Lung (tissue), 12 donors: ENCODE data around the gene COL17A1. TPM values are rescaled to one million over a fixed set of nuclear protein-coding genes. Genes with fewer than 3 reads are reported as not detected.

ENCODE experiments used
- ATAC-seq: fragments of 200-7000 bp; cut with Tn5 transposase; one replicate; pipeline ENCODE4 v1.9.1; 2020; ENCODE audit warnings: moderate number of reproducible peaks; ENCODE audit not compliant: insufficient read depth, low FRiP score
- DNase-seq, 3 donors: peaks; one replicate each; pipeline ENCODE4 v3.0.0-alpha.2; 2013 to 2017
- H3K27ac ChIP-seq, 2 donors: one replicate each; pipeline ENCODE4 v1.5.1; 2013; ENCODE audit warnings: mild to moderate bottlenecking in 2 of 2, moderate library complexity in 2 of 2, control low read depth in 1 of 2, inconsistent platforms in 1 of 2, low read depth in 1 of 2, low read length in 1 of 2
- H3K27me3 ChIP-seq, 3 donors: one replicate each; pipeline ENCODE4 v1.5.1; 2013; ENCODE audit warnings: low read length in 2 of 3; ENCODE audit not compliant: control insufficient read depth in 3 of 3, insufficient read depth in 3 of 3
- H3K36me3 ChIP-seq, 4 donors: one replicate each; pipeline ENCODE4 v1.5.1; 2013; ENCODE audit warnings: low read length in 4 of 4, mild to moderate bottlenecking in 1 of 4, moderate library complexity in 1 of 4; ENCODE audit not compliant: control insufficient read depth in 4 of 4, insufficient read depth in 4 of 4
- H3K4me1 ChIP-seq, 5 donors: one replicate each; pipeline ENCODE4 v1.5.1; 2013; ENCODE audit warnings: low read length in 5 of 5, mild to moderate bottlenecking in 2 of 5, moderate library complexity in 1 of 5; ENCODE audit not compliant: control insufficient read depth in 5 of 5, insufficient read depth in 5 of 5
- H3K4me3 ChIP-seq: one replicate; pipeline ENCODE4 v1.5.1; 2013; ENCODE audit warnings: mild to moderate bottlenecking, control low read depth, moderate library complexity
- H3K9ac ChIP-seq, 2 donors: one replicate each; pipeline ENCODE4 v1.5.1; 2013; ENCODE audit warnings: low read length in 2 of 2, control low read depth in 1 of 2; ENCODE audit not compliant: insufficient read depth in 1 of 2
- H3K9me3 ChIP-seq, 4 donors: one replicate each; pipeline ENCODE4 v1.5.1; 2013; ENCODE audit warnings: low read length in 3 of 4, mild to moderate bottlenecking in 1 of 4, moderate library complexity in 1 of 4; ENCODE audit not compliant: control insufficient read depth in 4 of 4, insufficient read depth in 3 of 4
- WGBS, 2 donors: extraction: QIAGEN DNeasy Blood & Tissue Kit; methylation state at CpG; one replicate each; pipeline ENCODE4 v1.1.7; 2013; 5-methylcytosine and 5-hydroxymethylcytosine counted together
- polyA plus RNA-seq, 2 donors: library from polyadenylated mRNA; stranded (reverse); fragments of 200-250 nt; gene quantifications; one replicate each; pipeline ENCODE4 v1.2.1, GENCODE V29; 2013
- total RNA-seq, 2 donors: library from RNA; depleted of rRNA in 1 of 2; stranded (reverse); fragments of >200 nt in 1 of 2; gene quantifications; one replicate each; pipeline ENCODE4 v1.2.1, GENCODE V29; 2014 to 2021
- TF ChIP-seq, protein P1 (sequence below): IDR thresholded peaks from 2 replicates; pipeline ENCODE4 v1.5.1; 2012; ENCODE audit warnings: mild to moderate bottlenecking; ENCODE audit errors: control extremely low read depth, extremely low read depth
- donor health status: control.
- donor health status: control.
- donor health status: Bipolar disorder and iron deficiency.
- donor health status: healthy.
- donor health status: DM: yes; HTN: yes; CAD: no.

The COL17A1 gene
- total and polyA plus RNA-seq, 4 donors = 0.92 to 2.5 (median 2.2) TPM

GRCh38 chr10:104043854-104044253, 41.8 kb downstream of the COL17A1 start:
- Histone ChIP-seq H3K27ac (no peak overlapping the region), H3K9me3 (no peaks in the 10 kb centered on the region), H3K4me3 (no peak overlapping the region), H3K9ac (no peak overlapping the region), H3K36me3 (no peaks in the 10 kb centered on the region), H3K4me1 (no peaks in the 10 kb centered on the region), H3K27me3 (no peaks in the 10 kb centered on the region)
- ATAC-seq (no peak), DNase-seq (no peak)
- WGBS, 2 donors = 81 to 90% methylated on average over 4 of the region's 4 CpGs
- TF ChIP-seq, protein P1, sequence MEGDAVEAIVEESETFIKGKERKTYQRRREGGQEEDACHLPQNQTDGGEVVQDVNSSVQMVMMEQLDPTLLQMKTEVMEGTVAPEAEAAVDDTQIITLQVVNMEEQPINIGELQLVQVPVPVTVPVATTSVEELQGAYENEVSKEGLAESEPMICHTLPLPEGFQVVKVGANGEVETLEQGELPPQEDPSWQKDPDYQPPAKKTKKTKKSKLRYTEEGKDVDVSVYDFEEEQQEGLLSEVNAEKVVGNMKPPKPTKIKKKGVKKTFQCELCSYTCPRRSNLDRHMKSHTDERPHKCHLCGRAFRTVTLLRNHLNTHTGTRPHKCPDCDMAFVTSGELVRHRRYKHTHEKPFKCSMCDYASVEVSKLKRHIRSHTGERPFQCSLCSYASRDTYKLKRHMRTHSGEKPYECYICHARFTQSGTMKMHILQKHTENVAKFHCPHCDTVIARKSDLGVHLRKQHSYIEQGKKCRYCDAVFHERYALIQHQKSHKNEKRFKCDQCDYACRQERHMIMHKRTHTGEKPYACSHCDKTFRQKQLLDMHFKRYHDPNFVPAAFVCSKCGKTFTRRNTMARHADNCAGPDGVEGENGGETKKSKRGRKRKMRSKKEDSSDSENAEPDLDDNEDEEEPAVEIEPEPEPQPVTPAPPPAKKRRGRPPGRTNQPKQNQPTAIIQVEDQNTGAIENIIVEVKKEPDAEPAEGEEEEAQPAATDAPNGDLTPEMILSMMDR = no peak

DNA sequence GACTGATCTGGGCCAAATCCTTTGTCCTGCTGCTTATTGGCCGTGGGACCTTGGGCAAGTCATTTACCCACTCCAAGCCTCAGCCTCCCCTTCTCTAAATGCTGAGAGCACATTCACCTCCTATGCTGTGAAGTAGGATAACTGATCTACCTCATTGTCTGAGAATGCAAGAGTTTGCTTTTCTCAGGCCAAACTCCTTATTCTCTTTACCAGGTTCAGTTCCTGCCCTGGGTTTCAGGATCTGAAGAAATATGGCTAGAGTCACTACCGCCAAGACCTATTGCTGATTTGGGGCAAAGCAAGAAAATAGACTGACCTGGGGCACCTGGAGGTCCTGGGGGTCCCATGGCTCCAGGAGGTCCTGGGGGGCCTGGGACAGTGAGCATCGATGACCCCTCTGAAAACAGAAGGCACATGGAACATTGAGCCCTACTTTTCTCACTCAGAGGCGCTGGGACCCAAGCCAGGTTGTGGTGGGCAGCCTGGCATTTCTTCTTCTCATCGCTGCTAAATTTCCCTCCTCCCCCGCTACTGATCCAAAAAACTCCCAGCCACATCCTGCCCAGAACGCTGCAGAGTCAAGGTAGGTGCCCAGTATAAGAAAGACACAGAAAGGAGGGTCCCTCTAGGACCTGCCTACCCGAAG, 42.4 kb downstream of the COL17A1 start:
- DNase-seq (no peak), ATAC-seq (no peak)
- 76 to 84% methylated on average over 8 of the region's 8 CpGs for WGBS, 2 donors
- Histone ChIP-seq H3K4me1 (no peaks in the 10 kb centered on the region), H3K27ac (no peak overlapping the region), H3K4me3 (no peak overlapping the region), H3K36me3 (no peaks in the 10 kb centered on the region), H3K27me3 (no peaks in the 10 kb centered on the region), H3K9me3 (no peaks in the 10 kb centered on the region), H3K9ac (no peak overlapping the region)
- TF ChIP-seq, protein P1 = no peak

DNA sequence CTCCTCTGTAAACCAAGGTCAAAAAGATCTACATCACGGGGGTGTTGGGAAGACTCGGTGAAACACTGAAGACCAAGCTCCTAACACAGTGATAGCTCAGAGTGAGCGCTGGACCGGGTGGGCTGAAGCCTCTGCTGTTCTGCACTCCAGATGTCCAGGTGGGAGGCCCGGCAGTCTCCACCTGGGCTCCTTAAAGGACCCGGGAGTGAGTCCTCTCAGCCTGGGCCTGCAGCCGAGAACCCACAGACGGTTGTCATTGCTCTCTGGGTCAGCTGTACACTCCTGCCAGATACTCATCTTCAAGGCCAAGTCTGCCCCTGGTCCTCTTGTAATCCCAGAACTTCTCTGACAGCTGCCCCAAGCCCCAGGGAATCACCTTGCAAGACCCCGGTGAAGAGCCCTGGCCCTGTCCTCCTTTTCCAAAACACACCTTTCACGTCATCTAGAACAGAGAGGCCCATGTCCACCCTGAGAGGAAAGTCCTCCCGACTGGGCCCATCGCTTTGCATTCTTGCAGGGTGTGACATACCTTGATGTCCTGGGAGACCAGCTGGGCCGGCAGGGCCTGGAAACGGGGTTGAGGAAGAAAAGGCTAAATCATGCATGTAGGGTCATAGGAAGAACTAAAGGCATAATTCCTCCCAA, 43.7 kb downstream of the COL17A1 start:
- 88 to 90% methylated on average over 14 of the region's 14 CpGs for WGBS, 2 donors
- Histone ChIP-seq H3K4me3 (no peak overlapping the region), H3K9me3 (no peaks in the 10 kb centered on the region), H3K36me3 (no peaks in the 10 kb centered on the region), H3K27me3 (no peaks in the 10 kb centered on the region), H3K27ac (no peak overlapping the region), H3K9ac (no peak overlapping the region), H3K4me1 (no peaks in the 10 kb centered on the region)
- ATAC-seq = no peak
- TF ChIP-seq, protein P1 = no peak
- no peak for DNase-seq
